Measurements from ENCODE around the gene ASMTL. TPM values are rescaled to one million over a fixed set of nuclear protein-coding genes. Genes with fewer than 3 reads are reported as not detected.

Gene ASMTL
- total and polyA plus RNA-seq, 2 donors (not counting 1 experiment from before 2014, with no cell fraction given) = 12.9 to 19.8 TPM

DNA sequence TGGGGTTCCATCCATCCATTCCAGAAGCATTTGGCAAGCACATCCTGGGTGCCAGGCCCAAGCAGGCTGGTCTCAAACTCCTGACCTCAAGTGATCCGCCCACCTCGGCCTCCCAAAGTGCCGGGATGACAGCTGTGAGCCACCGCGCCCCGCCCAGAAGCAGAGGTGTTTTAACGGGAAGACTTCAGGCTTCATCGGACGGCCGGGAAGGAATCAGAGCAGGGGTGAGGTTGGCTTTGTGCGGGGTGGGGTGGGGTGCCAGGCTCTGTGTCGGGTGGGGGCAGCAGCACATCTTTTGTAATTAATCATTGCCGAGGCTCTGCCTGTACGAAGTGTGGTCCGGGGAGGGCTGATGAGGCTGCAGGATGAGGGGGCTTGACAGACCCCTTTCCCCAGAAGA, 55.7 kb downstream of the ASMTL start:
- TF ChIP-seq, protein P1, sequence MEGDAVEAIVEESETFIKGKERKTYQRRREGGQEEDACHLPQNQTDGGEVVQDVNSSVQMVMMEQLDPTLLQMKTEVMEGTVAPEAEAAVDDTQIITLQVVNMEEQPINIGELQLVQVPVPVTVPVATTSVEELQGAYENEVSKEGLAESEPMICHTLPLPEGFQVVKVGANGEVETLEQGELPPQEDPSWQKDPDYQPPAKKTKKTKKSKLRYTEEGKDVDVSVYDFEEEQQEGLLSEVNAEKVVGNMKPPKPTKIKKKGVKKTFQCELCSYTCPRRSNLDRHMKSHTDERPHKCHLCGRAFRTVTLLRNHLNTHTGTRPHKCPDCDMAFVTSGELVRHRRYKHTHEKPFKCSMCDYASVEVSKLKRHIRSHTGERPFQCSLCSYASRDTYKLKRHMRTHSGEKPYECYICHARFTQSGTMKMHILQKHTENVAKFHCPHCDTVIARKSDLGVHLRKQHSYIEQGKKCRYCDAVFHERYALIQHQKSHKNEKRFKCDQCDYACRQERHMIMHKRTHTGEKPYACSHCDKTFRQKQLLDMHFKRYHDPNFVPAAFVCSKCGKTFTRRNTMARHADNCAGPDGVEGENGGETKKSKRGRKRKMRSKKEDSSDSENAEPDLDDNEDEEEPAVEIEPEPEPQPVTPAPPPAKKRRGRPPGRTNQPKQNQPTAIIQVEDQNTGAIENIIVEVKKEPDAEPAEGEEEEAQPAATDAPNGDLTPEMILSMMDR (conservative IDR thresholded peaks at IDR 0.05 in 1 of 2, IDR thresholded peaks at IDR 0.05 in 1 of 2; ENCODE audit: low read depth in 1 of 2, low read length in 2 of 2) = no peak

DNA sequence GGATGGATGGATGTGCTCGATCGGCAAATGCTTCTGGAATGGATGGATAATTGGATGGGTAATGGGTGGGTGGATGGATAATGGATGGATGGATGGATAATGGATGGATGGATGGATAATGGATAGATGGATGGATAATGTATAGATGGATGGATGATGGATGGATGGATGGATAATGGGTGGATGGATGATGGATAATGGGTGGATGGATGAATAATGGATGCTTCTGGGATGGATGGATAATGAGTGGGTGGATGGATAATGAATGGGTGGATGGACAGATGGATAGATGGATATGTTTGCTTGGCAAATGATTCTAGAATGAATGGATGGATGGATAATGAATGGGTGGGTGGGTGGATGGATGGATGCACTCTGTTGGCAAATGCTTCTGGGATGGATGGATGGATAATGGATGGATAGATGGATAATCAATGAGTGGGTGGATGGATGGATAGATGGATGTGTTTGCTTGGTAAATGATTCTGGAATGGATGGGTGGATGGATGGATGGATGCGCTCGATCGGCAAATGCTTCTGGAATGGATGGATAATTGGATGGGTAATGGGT, 57.0 kb downstream of the ASMTL start:
- H3K4me2 ChIP-seq (ENCODE audit: extremely low read depth, insufficient read depth, low read length) = peak overlapping the region; percentile 15
- peaks cover 7% of the 10 kb centered on the region for H3K36me3 ChIP-seq (ENCODE audit: control insufficient read depth, insufficient read depth, low read length)
- H3K9me3 ChIP-seq (ENCODE audit: control insufficient read depth, insufficient read depth, low read depth, low read length) = no peaks in the 10 kb centered on the region
- no peaks in the 10 kb centered on the region for H3K27me3 ChIP-seq (ENCODE audit: control insufficient read depth, insufficient read depth, low read length)
- H3K4me3 ChIP-seq (replicated peaks in 1 of 4; ENCODE audit: control extremely low read depth in 1 of 4, insufficient read depth in 1 of 4, low read depth in 3 of 4, low read length in 4 of 4) = no peak overlapping the region
- H3K4me1 ChIP-seq (ENCODE audit: control insufficient read depth, extremely low read depth, insufficient read depth, low read length) = peaks cover 8% of the 10 kb centered on the region
- H4K20me1 ChIP-seq (ENCODE audit: control insufficient read depth, extremely low read depth, insufficient read depth, low read length) = no peaks in the 10 kb centered on the region
- DNase-seq (ENCODE audit: low read depth in 2 of 2) = no peak
- H3K9ac ChIP-seq (ENCODE audit: insufficient read depth, low read length) = no peak overlapping the region
- no peak overlapping the region for H2AFZ ChIP-seq (ENCODE audit: low read length)
- TF ChIP-seq, protein P1 (conservative IDR thresholded peaks at IDR 0.05 in 1 of 2, IDR thresholded peaks at IDR 0.05 in 1 of 2; ENCODE audit: low read depth in 1 of 2, low read length in 2 of 2) = no peak
- TF ChIP-seq EZH2 (IDR thresholded peaks at IDR 0.05; ENCODE audit: low read length, missing control alignments) = no peak
- H3K27ac ChIP-seq (ENCODE audit: insufficient read depth, low read length) = no peak overlapping the region
- peaks cover 34% of the 10 kb centered on the region for H3K79me2 ChIP-seq (ENCODE audit: control insufficient read depth, insufficient read depth, low read length)

More for the DNA sequence above, 55.7 kb downstream of the ASMTL start:
- Histone ChIP-seq H4K20me1 (ENCODE audit: control insufficient read depth, extremely low read depth, insufficient read depth, low read length) (no peaks in the 10 kb centered on the region), H3K79me2 (ENCODE audit: control insufficient read depth, insufficient read depth, low read length) (peaks cover 27% of the 10 kb centered on the region), H3K9me3 (ENCODE audit: control insufficient read depth, insufficient read depth, low read depth, low read length) (no peaks in the 10 kb centered on the region), H2AFZ (ENCODE audit: low read length) (no peak overlapping the region), H3K4me1 (ENCODE audit: control insufficient read depth, extremely low read depth, insufficient read depth, low read length) (peaks cover 7% of the 10 kb centered on the region), H3K36me3 (ENCODE audit: control insufficient read depth, insufficient read depth, low read length) (peaks cover 10% of the 10 kb centered on the region), H3K4me3 (replicated peaks in 1 of 4; ENCODE audit: control extremely low read depth in 1 of 4, insufficient read depth in 1 of 4, low read depth in 3 of 4, low read length in 4 of 4) (no peak overlapping the region), H3K4me2 (ENCODE audit: extremely low read depth, insufficient read depth, low read length) (no peak overlapping the region), H3K27me3 (ENCODE audit: control insufficient read depth, insufficient read depth, low read length) (no peaks in the 10 kb centered on the region), H3K9ac (ENCODE audit: insufficient read depth, low read length) (no peak overlapping the region), H3K27ac (ENCODE audit: insufficient read depth, low read length) (no peak overlapping the region)
- DNase-seq (ENCODE audit: low read depth in 2 of 2) = no peak

DNA sequence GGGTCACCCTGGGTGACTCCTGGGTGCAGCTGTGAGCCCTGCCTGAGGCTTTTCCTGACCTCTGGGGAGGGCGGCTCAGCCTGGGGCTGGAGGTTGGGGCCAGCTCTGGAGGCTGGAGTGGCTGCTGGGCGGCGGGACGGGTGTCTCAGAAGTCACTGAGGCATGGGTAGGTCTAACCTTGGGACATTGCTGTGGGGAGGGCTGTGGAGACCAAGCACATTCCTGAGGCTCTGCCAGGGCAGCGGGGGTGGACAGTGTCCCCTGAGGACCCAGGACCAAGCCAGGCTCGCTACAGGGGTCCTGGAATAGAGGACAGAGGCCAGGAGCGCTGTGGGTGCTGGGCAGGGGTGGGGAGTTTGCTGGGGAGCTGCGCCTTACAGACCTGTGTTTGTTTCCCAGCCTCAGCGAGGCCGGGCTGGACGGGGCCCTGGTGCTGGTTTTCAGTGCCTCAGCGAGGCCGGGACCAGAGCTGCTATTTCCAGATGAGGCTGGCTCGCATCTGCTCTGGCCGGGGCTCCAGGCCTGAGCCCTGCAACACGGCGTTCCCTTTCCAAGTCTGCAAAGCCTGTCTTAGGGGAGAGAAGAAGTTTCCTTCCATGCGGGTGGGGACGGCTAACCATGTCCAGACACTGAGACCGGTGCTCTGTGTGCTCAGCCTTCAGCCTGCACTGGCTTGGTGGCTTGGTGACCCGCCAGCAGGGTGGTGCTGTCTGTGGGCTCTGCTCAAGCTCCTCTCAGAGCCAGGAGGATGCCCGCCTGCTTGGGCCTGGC, 57.8 kb downstream of the ASMTL start:
- no peak for TF ChIP-seq EZH2 (IDR thresholded peaks at IDR 0.05; ENCODE audit: low read length, missing control alignments)
- TF ChIP-seq, protein P1 (conservative IDR thresholded peaks at IDR 0.05 in 1 of 2, IDR thresholded peaks at IDR 0.05 in 1 of 2; ENCODE audit: low read depth in 1 of 2, low read length in 2 of 2) = no peak

More for the DNA sequence above, 57.8 kb downstream of the ASMTL start:
- no peak overlapping the region for H2AFZ ChIP-seq (ENCODE audit: low read length)
- peak overlapping the region; percentile 30 for H3K9ac ChIP-seq (ENCODE audit: insufficient read depth, low read length)
- peaks cover 11% of the 10 kb centered on the region for H3K4me1 ChIP-seq (ENCODE audit: control insufficient read depth, extremely low read depth, insufficient read depth, low read length)
- H3K9me3 ChIP-seq (ENCODE audit: control insufficient read depth, insufficient read depth, low read depth, low read length) = no peaks in the 10 kb centered on the region
- H4K20me1 ChIP-seq (ENCODE audit: control insufficient read depth, extremely low read depth, insufficient read depth, low read length) = no peaks in the 10 kb centered on the region
- H3K79me2 ChIP-seq (ENCODE audit: control insufficient read depth, insufficient read depth, low read length) = peaks cover 42% of the 10 kb centered on the region
- peak overlapping the region; percentile 78 for H3K4me2 ChIP-seq (ENCODE audit: extremely low read depth, insufficient read depth, low read length)
- no peak for DNase-seq (ENCODE audit: low read depth in 2 of 2)
- H3K4me3 ChIP-seq (replicated peaks in 1 of 4; ENCODE audit: control extremely low read depth in 1 of 4, insufficient read depth in 1 of 4, low read depth in 3 of 4, low read length in 4 of 4) = peak overlapping the region in 3 of 4 experiments; percentile 26 to 100 (median 60)
- no peaks in the 10 kb centered on the region for H3K27me3 ChIP-seq (ENCODE audit: control insufficient read depth, insufficient read depth, low read length)
- no peak overlapping the region for H3K27ac ChIP-seq (ENCODE audit: insufficient read depth, low read length)
- peaks cover 7% of the 10 kb centered on the region for H3K36me3 ChIP-seq (ENCODE audit: control insufficient read depth, insufficient read depth, low read length)

Data from fibroblast of lung (primary cell).